Dedifferentiated amniotic fluid mesenchymal stem cell (primary cell): ENCODE results near the gene ZNF211.

Source experiments
- DNase-seq: peaks from one replicate; pipeline ENCODE4 v3.0.0-alpha.2; 2016; ENCODE audit errors: extremely low spot score

The ZNF211 gene

GRCh38 chr19:57655443-57655842 is 22.5 kb downstream of the ZNF211 start:
- no peak for DNase-seq

- no peak for DNase-seq
These were observed 23.4 kb downstream of the ZNF211 start for GRCh38 chr19:57656346-57656745.

GRCh38 chr19:57664269-57665127 is 31.5 kb downstream of the ZNF211 start:
- peak; percentile 27 for DNase-seq

- no peak for DNase-seq
These were observed 32.4 kb downstream of the ZNF211 start for GRCh38 chr19:57665261-57665806.

- DNase-seq, result no peak
These were observed 34.3 kb downstream of the ZNF211 start for GRCh38 chr19:57667228-57667627.

GRCh38 chr19:57668635-57669034 is 35.7 kb downstream of the ZNF211 start, which contains the start of gene ZSCAN4:
TSS of gene ZSCAN4 (plus strand) at chr19:57668935. CDS start at chr19:57676146, 7,211 bp downstream.
- no peak for DNase-seq

- no peak for DNase-seq
These were observed 38.3 kb downstream of the ZNF211 start for GRCh38 chr19:57671124-57671895.

GRCh38 chr19:57672466-57672865 is 39.5 kb downstream of the ZNF211 start:
- no peak for DNase-seq

- DNase-seq, result no peak
These were observed 42.9 kb downstream of the ZNF211 start for GRCh38 chr19:57675881-57676280.

- no peak for DNase-seq
These were observed 49.3 kb downstream of the ZNF211 start for GRCh38 chr19:57682226-57682766.

GRCh38 chr19:57686727-57687126 is 53.8 kb downstream of the ZNF211 start:
- DNase-seq, result no peak

GRCh38 chr19:57687363-57688010 is 54.5 kb downstream of the ZNF211 start:
- DNase-seq, result no peak

GRCh38 chr19:57688011-57688763 is 55.2 kb downstream of the ZNF211 start:
- no peak for DNase-seq

- DNase-seq, result no peak
These were observed 56.8 kb downstream of the ZNF211 start for GRCh38 chr19:57689750-57690149.
